ENCODE results near the gene KCNK6.

DNA sequence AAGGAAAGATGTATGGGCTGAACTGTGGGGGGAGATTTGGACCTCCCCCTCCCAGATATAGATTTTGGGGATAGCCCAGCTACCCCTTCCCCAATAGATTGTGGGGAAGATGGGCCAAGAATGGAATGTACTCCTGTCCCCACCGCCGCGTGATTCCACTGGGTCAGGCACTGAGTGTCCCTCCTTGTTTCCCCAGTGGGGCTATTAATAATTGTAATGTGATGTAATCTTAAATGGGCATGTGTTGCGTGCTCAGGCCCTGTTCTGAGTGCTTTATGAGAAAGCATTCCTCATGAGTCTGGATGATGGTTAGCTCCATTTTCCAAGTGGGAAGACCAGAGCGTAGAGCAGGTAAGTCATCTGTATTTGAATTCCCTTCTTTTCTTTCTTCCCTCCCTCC, 56.1 kb downstream of the KCNK6 start:
- TF ChIP-seq, protein P1, sequence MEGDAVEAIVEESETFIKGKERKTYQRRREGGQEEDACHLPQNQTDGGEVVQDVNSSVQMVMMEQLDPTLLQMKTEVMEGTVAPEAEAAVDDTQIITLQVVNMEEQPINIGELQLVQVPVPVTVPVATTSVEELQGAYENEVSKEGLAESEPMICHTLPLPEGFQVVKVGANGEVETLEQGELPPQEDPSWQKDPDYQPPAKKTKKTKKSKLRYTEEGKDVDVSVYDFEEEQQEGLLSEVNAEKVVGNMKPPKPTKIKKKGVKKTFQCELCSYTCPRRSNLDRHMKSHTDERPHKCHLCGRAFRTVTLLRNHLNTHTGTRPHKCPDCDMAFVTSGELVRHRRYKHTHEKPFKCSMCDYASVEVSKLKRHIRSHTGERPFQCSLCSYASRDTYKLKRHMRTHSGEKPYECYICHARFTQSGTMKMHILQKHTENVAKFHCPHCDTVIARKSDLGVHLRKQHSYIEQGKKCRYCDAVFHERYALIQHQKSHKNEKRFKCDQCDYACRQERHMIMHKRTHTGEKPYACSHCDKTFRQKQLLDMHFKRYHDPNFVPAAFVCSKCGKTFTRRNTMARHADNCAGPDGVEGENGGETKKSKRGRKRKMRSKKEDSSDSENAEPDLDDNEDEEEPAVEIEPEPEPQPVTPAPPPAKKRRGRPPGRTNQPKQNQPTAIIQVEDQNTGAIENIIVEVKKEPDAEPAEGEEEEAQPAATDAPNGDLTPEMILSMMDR (IDR thresholded peaks at IDR 0.05): no peak
- TF ChIP-seq POLR2A (IDR thresholded peaks at IDR 0.05): no peak
